GM04504 (cell line): ENCODE results near the gene OR6S1.
"Not testable (repeated sequence)": the region's sequence is repeated elsewhere in the genome, so short reads cannot be mapped to it uniquely, and the experiment has no call there.

Experiments used
- DNase-seq: peaks from one replicate; pipeline ENCODE4 v3.0.0-alpha.2; 2012; ENCODE audit warnings: low read depth

The OR6S1 gene

GRCh38 chr14:20610002-20610765, 31.3 kb downstream of the OR6S1 start:
- DNase-seq, result no peak

GRCh38 chr14:20609215-20610001, 32.1 kb downstream of the OR6S1 start:
- DNase-seq, result peak; percentile 77

DNA sequence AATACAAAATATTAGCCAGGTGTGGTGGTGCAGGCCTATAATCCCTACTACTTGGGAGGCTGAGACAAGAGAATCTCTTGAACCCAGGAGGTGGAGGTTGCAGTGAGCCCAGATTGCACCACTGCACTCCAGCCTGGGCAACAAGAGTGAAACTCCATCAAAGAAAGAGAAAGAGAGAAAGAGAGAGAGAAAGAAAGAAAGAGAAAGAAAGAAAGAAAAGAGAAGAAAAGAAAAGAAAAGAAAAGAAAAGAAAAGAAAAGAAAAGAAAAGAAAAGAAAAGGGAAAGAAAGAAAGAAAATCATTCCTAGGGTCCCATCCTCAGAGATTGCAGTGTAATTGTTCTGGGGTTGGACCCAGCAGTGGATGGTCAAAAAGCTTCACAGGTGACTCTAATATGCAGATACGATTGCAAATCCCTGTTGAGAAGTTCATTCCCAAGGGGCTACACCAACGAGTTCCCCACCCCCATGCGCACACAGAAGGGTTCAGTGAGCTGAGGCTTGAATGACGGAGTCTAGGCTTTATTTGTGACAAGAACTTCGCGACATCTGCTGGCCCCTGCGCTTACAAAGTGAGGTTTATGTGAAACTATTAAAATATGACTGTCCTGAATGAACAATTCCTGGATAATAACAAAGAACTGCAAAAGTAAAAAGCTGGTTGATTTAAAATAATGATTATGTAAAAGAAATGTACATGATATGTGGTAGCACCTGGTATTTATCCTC, 32.9 kb downstream of the OR6S1 start:
- no peak for DNase-seq

- DNase-seq, result no peak
These were observed 33.9 kb downstream of the OR6S1 start for GRCh38 chr14:20607617-20608016.

GRCh38 chr14:20606902-20607242, 34.6 kb downstream of the OR6S1 start:
- no peak for DNase-seq

- DNase-seq, result no peak
These were observed 35.1 kb downstream of the OR6S1 start for GRCh38 chr14:20606190-20606901.

GRCh38 chr14:20603813-20604690, 37.4 kb downstream of the OR6S1 start:
- DNase-seq, result no peak

- DNase-seq, result no peak
These were observed 38.9 kb downstream of the OR6S1 start for GRCh38 chr14:20602583-20602982.

GRCh38 chr14:20601522-20601921, 40.0 kb downstream of the OR6S1 start:
- no peak for DNase-seq

GRCh38 chr14:20597108-20597507, 44.4 kb downstream of the OR6S1 start:
- no peak for DNase-seq

- DNase-seq, result not testable (repeated sequence)
These were observed 45.8 kb downstream of the OR6S1 start for GRCh38 chr14:20595726-20596125.

DNA sequence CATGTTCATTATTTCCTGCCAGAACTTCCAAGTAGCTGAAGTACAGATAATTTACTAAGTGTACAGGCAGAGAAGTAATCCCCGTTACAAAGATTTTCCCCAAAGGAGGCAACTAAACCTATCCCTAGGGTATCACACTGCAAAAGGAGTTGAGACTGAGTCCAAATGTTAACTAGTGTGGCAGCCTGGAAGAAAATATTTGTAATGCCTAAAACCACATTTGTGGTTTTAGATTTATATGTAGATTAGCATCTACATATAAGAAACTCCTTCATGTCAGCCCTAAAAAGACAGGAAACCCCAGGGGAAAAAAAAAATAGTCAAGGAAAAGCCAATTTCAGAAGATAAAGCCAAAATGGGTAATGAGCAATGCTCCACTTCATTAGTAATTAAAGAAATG, 48.9 kb downstream of the OR6S1 start:
- no peak for DNase-seq

GRCh38 chr14:20591235-20591634, 50.3 kb downstream of the OR6S1 start, which contains the start of gene RNASE12:
RNASE12 (minus strand) TSS chr14:20591376; CDS start chr14:20590723, 653 bp downstream.
- DNase-seq, result no peak
